GM12875 (cell line): ENCODE data around the gene SERPINE1.
A peak's percentile ranks its signal among the peaks of the same experiment; 100 is the strongest.
"Not testable (repeated sequence)": the region's sequence is repeated elsewhere in the genome, so short reads cannot be mapped to it uniquely, and the experiment has no call there.

Experiments used
- H3K4me3 ChIP-seq: one replicate; pipeline ENCODE4 v1.5.1; 2011; ENCODE audit warnings: low read depth, low read length, control low read depth
- TF ChIP-seq, protein P1 (sequence below): IDR thresholded peaks from 2 replicates; pipeline ENCODE4 v1.5.1; 2011; ENCODE audit warnings: low read depth, mild to moderate bottlenecking, control low read depth, inconsistent platforms, low read length, moderate library complexity, borderline replicate concordance; ENCODE audit not compliant: insufficient read depth

SERPINE1 gene

DNA sequence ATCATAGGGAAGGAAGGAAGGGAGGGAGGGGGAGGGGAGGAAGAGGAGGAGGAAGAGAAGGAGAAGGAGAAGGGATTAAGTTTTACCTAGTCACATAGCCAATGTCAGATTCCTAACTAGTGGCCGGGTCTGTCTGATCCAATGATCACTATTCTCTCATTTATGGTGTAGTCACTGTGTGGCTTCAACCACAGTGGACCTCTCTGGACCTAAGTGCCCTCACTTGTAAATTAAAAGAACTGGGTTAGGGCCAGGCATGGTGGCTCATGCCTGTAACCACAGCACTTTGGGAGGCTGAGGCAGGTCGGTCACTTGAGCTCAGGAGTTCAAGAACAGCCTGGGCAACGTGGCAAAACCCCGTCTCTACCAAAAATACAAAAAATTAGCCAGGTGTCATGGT, 6.6 kb upstream of the SERPINE1 start:
- TF ChIP-seq, protein P1, sequence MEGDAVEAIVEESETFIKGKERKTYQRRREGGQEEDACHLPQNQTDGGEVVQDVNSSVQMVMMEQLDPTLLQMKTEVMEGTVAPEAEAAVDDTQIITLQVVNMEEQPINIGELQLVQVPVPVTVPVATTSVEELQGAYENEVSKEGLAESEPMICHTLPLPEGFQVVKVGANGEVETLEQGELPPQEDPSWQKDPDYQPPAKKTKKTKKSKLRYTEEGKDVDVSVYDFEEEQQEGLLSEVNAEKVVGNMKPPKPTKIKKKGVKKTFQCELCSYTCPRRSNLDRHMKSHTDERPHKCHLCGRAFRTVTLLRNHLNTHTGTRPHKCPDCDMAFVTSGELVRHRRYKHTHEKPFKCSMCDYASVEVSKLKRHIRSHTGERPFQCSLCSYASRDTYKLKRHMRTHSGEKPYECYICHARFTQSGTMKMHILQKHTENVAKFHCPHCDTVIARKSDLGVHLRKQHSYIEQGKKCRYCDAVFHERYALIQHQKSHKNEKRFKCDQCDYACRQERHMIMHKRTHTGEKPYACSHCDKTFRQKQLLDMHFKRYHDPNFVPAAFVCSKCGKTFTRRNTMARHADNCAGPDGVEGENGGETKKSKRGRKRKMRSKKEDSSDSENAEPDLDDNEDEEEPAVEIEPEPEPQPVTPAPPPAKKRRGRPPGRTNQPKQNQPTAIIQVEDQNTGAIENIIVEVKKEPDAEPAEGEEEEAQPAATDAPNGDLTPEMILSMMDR: no peak
- H3K4me3 ChIP-seq: no peak overlapping the region

DNA sequence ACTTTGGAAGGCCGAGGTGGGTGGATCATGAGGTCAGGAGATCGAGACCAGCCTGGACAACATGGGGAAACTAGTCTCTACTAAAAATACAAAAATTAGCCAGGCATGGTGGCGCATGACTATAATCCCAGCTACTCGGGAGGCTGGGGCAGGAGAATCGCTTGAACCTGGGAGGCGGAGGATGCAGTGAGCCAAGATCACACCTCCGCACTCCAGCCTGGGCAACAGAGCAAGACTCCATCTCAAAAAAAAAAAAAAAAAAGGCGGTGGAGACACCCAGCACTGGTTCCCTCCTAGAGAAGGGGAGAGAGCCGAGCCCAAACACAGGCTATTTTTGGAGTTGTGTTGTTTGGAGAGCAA, 5.3 kb upstream of the SERPINE1 start:
- H3K4me3 ChIP-seq: not testable (repeated sequence)

DNA sequence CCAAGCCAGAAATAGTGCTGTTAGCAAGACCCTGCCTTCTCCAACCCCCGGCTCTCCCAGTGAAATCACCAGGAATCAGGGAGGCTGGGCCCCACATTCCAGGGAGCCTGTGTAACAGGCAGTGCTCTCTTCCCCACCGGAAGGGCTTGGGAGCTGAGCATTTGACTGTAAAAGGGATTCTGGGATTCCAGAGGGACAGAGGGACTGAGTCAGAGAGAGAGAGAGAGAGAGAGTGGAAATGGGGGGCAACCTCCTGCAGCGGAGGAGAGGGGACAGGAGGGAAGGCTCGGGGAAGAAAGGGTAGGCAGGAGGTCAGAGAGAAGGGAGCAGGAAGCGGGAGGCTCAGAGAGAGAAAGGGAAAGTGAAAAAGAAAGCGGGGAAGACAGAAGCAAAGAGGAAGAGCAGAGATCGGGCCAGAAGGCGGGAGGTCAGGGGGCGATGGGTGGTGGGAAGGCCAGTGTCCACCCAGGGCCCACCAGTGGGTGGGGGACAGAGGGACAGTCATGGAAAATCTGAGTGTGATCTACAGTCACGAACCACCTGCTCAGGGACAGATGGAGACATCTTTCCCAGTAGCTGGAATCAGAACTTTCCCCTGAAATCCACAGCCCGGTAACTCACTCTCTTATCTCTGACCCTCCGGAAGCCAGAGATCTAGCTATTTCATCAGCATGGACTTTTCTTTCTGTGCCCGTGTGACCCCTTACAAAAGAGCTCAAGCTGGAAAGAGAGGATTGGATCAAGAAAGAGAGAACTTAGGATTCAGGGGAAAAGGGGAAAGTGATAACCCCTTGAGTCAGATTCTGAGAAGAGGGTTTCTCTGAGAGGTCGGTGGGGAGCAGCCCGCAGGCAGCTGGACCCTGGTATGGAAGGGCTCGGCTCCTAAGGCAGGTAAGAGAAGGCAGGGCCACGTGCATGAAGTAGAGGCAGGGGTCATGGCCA, 4.6 kb upstream of the SERPINE1 start:
- peak overlapping the region; percentile 26 for H3K4me3 ChIP-seq

DNA sequence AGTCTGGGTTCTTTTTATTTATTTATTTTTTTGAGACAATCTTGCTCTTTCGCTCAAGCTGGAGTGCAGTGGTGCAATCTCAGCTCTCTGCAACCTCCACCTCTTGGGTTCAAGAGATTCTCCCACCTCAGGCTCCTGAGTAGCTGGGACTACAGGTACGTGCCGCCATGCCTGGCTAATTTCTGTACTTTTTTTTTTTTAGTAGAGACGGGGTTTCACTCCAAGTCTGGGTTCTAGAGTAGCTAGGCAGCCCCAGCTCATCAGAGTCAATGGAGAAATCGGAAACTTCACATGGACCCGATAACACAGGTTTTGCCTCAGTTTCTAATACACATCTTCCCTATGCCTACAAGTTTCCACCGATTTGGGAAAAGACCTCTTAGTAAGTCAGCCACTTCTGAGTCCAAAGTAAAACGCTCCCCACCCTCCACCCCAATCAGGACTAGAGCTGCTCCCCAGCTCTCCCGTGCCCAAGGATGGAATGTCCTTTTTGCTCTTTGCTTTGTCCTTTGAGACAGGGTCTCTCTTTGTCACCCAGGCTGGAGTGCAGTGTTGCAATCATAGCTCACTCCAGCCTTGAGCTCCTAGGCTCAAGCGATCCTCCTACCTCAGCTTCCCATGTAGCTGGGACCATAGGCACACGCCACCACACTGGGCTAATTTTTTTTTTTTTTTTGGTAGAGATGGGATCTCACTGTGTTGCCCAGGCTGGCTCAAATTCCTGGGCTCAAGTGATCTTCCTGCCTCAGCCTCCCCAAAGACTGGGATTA, 3.8 kb upstream of the SERPINE1 start:
- TF ChIP-seq, protein P1: no peak
- no peak overlapping the region for H3K4me3 ChIP-seq

More for the DNA sequence above, 4.6 kb upstream of the SERPINE1 start:
- TF ChIP-seq, protein P1: no peak

DNA sequence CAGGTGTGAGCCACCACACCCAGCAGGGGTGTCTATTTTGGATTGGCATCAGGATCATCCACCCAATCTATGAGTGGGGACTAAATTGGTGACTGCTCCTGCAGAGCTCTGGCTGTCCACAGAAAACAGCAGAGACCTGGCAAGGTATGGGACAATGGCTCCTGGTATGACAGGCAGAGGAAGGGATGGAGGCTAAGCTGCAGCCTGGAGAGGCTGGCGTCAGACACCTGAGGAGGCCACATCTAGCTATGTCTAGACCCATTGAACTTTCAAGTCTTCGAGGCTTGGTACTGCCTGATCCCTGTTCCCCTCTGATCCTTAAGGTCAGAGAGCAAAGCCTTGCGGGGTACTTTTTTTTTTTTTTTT, 3.2 kb upstream of the SERPINE1 start:
- TF ChIP-seq, protein P1: no peak
- H3K4me3 ChIP-seq: no peak overlapping the region

DNA sequence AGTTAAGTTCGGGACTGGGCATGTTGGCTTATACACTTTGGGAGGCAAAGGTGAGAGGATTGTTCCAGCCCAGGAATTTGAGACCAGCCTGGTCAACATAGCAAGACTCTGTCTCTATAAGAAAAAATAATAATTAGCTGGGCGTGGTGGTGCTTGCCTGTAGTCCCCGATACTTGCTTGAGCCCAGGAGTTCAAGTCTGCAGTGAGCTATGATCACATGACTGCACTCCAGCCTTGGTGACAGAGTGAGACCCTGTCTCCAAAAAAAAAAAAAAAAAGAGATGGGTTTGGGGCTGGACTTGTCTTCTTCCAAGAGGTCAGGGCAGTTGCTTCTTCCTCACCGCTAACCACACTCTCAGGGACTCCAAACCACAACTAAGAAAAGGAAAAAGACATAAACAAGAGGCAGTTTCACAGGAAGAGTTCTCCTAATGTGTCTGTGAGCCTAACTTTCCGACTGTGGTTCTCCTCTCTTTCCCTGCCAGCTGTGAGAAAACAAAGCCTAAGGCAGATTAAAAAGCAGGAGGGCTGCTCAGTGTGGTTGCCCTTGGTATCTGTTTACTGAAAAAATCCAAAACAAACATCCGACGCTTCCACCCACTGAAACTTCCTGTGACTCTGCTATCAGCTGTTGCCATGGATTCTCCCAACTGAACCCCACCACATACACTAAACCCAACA, 2.4 kb upstream of the SERPINE1 start:
- TF ChIP-seq, protein P1: no peak
- no peak overlapping the region for H3K4me3 ChIP-seq

DNA sequence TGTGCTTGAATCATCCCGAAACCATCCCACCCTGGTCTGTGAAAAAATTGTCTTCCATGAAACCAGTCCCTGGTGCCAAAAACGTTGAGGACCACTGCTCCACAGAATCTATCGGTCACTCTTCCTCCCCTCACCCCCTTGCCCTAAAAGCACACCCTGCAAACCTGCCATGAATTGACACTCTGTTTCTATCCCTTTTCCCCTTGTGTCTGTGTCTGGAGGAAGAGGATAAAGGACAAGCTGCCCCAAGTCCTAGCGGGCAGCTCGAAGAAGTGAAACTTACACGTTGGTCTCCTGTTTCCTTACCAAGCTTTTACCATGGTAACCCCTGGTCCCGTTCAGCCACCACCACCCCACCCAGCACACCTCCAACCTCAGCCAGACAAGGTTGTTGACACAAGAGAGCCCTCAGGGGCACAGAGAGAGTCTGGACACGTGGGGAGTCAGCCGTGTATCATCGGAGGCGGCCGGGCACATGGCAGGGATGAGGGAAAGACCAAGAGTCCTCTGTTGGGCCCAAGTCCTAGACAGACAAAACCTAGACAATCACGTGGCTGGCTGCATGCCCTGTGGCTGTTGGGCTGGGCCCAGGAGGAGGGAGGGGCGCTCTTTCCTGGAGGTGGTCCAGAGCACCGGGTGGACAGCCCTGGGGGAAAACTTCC, 784 bp upstream of the SERPINE1 start:
- no peak overlapping the region for H3K4me3 ChIP-seq
- TF ChIP-seq, protein P1: no peak
